HG02759 (cell line): Measurements from ENCODE around the gene NPLOC4.
"Not testable (repeated sequence)": the region's sequence is repeated elsewhere in the genome, so short reads cannot be mapped to it uniquely, and the experiment has no call there.

ENCODE experiments used
- ATAC-seq: cut with Tn5 transposase; IDR thresholded peaks from one replicate; pipeline ENCODE4 v1.9.1; 2021; ENCODE audit warnings: mild to moderate bottlenecking, moderate library complexity; ENCODE audit not compliant: unreplicated experiment

The NPLOC4 gene

GRCh38 chr17:81589612-81590011 lies 47.3 kb downstream of the NPLOC4 start:
- no peak for ATAC-seq

DNA sequence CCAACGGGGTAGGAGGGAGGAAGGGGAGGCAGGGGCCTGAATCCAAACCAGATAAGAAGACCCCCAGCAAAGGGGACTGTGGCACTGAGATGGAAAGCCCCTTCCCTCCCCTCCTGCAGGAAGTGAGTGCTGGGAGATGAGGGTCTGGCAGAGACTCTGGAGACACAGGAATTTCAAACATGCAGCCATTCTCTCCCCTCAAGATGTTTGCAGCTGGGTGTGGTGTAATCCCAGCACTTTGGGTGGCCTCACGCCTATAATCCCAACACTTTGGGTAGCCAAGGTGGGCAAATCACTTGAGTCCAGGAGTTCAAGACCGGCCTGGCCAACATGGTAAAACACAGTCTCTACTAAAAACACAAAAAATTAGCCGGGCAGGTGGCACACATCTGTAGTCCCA lies 50.8 kb downstream of the NPLOC4 start:
- no peak for ATAC-seq

DNA sequence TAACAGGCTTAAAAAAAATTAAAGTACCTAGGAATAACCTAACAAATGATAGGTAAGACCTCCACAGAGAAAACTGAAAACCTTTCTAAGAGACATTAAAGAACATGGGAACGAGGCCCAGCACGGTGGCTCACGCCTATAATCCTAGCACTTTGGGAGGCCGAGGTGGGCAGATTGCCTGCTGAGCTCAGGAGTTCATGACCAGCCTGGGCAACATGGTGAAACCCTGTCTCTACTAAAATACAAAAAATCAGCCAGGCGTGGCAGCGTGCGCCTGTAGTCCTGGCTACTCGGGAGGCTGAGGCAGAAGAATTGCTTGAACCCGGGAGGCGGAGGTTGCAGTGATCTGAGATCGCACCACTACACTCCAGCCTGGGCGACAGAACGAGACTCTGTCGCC lies 52.1 kb downstream of the NPLOC4 start:
- not testable (repeated sequence) for ATAC-seq

- no peak for ATAC-seq
Observed at GRCh38 chr17:81583589-81584342, 53.1 kb downstream of the NPLOC4 start.

- ATAC-seq = no peak
Observed at GRCh38 chr17:81582749-81583148, 54.2 kb downstream of the NPLOC4 start.

DNA sequence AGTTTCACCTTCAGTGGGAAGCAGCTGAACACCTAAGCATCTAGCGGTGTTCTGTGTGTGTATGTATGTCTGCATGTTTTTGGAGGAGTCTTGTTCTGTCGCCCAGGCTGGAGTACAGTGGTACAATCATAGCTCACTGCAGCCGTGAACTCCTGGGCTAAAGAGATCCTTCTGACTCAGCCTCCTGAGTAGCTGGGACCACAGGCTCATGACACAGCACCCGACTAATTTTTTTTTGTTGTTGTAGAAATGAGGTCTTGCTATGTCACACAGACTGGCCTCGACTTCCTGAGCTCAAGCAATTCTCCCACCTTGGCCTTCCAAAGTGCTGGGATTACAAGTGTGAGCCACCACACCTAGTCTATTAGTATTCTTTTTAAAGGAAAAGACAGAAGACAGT lies 54.6 kb downstream of the NPLOC4 start:
- ATAC-seq = no peak

DNA sequence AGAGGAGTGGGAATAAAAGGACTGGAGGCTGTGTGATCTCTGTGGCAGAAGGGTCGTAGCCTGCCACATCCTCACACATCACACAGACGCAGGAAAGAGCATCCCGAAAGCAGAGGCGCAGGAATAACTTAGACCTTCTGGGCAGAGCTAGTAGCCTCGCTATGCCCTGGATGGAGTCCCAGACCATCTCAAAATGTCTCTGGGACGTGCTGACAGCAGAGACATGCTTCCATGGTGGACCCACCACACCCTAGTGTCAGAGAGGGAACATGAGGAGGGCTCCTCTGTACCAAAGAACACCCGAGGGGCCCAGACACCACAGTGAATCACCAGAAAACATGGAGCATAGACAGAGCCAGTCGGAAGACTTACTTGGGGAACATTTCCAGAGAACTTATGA lies 55.2 kb downstream of the NPLOC4 start:
- ATAC-seq = no peak

DNA sequence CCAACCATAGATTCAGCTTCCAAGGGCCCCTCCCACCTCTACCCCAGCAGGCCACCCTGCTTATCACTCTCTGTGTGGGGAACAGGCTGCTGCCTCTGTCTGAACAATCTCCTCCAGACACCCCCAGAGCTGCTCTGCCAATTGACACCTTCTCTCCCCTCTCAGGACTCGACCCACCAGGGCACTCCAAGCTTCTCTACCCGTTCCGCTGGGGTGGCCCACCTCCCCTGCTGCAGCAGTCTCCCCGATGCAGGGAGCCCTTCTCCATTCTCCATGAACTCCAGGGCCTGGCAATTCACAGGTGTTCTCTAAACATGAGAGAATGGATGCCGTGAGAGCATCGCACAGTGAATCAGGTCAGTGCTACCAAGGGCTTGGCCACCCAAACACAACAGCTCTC lies 56.4 kb downstream of the NPLOC4 start:
- no peak for ATAC-seq

DNA sequence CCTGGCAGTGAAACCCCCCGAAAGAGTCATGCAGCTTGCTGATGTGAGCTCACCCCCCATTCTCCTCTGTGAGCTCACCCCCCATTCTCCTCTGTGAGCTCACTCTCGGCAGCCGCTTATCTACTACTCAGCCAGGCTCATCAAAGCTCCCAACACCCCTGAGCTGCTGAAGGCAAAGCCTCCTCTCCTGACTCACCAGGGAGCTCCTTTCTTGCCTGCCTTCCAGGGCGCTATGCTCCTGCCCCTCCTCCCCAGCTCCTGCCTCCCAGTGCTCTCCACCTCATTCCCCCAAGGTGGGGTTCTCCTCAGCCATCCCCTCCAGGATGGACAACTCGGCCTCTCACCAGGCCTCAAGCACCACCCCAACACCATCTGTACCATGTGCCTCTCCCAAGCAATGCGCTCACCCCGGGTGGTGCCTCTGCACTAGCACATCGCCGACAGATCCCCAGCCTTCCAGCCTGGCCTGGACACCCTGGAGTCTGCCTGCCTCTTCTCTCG lies 57.0 kb downstream of the NPLOC4 start:
- no peak for ATAC-seq

DNA sequence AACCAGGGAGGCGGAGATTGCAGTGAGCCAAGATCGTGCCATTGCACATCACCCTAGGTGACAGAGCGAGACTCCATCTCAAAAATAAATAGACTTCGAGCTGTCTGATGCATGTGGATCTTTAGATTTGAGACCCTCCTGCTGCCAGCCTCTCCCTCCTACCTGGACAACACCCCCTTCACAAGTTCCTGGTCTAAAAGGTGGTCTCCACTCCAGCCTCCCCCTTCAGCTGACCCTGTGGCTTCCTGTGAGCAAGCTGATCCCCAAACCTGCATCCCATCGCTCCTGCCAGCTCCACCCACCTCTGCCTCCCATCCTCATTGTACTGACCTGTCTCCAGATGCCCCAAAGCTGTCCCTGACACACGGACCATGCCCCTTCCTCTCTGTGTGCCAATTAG lies 57.6 kb downstream of the NPLOC4 start:
- ATAC-seq = no peak

GRCh38 chr17:81578561-81579225 lies 58.2 kb downstream of the NPLOC4 start:
- ATAC-seq = no peak

DNA sequence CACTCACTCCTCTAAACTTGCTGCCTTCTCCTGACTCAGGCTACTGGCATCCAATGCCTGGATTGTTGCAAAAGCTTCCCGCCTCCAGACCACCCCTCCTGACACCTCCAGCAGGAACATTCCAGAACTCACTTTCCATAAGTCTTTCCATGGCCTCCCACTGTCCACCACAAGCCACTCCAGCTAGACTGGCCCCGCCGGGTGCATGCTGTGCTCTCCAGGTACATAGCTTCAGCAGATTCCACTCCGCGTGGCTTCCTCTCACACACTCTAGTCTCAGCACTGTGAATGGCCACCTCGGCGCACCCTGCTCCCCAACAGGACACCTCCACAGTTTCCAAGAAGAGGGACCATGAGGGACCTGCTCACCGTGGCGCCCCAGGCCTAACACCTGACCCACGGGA lies 58.9 kb downstream of the NPLOC4 start:
- ATAC-seq = no peak

- no peak for ATAC-seq
Observed at GRCh38 chr17:81577278-81578000, 59.5 kb downstream of the NPLOC4 start.

DNA sequence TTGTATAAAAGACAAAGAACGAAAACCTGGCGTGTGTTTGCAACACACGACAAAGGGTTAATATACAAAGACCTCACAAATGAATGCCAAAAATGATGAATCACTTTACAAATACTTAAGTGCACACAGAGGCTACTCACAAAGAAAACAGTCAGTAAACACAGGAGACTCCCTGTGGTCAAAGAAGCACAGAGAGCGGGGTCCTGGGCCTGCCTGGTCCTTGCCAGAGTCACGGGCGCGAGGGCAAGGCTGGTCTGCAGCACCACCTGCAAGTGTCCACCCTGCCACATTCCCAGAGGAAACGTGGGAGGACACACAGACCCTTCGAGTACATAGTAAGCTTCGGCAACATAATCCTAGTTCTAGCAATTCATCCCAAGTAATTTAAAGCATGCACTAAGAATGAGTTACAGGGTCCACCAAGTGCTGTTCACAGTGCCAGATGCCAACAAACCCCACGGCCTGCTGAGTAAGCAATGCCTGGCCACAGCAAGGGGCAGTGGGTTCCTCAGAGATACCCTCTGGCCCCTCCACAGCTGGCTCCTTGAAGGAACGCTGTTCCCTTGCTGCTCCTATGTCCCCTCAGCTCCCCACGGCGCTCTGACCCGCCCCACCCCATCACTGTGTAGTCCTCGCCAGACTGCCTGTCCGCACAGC lies 60.2 kb downstream of the NPLOC4 start:
- ATAC-seq = no peak

DNA sequence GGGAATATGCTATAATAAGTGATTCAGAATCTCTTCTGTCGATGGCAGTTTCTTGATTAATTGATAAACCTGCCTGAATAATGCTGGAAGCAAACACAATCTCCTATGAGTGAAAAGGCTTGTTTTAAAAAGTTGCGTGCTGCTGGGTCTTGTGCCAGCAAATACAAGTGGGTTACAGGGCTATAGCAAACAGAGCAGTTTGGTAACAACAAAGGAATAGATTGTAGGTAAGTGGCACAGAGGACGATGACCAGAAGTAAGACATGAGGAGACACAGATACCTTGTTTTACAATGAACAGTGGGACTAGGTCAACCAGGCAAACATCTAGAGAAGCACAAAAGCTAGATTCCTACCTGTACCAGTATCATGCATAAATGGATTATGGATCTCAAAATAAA lies 61.1 kb downstream of the NPLOC4 start:
- no peak for ATAC-seq

DNA sequence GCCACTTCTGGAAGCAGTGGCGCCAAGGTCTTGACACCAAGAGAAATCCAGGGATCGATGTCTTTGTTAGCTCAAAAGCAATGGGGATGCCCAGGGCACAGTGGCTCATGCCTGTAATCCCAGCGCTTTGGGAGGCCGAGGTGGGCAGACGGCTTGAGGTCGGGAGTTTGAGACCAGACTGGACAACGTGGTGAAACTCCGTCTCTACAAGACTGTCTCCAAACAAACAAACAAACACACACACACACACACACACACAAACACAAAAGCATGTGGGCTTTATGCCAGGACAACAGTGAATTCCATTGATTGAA lies 62.3 kb downstream of the NPLOC4 start:
- ATAC-seq = no peak

- ATAC-seq = no peak
Observed at GRCh38 chr17:81573794-81574642, 62.9 kb downstream of the NPLOC4 start.

- ATAC-seq = no peak
Observed at GRCh38 chr17:81572563-81573168, 64.2 kb downstream of the NPLOC4 start.

DNA sequence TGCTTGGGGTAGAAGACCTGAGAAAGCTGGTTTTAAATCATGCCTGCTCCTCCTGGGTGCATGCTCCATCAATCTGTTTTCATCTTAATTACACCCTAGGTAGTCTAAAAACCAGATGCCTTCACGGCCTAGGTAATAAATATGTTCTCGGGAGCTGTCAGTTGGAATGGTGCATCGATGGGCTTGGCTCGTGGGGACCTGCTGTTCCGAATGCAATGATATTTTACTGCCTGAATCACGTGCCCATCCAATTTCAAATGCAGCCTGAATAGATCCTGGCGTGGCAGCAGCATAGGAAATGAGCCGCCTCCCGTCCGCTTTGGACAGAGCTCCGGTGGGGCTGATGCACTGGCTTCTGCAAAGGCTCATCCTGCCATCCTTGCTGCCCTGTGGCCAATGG lies 65.9 kb downstream of the NPLOC4 start:
- no peak for ATAC-seq

GRCh38 chr17:81569986-81570514 lies 66.9 kb downstream of the NPLOC4 start:
- no peak for ATAC-seq
